A673 (cell line): ENCODE data around the gene FAM83B.

Source experiments
- CTCF ChIP-seq: fragments of 300-800, 200-600 bp; sonication (generic); conservative IDR thresholded peaks from 2 replicates; pipeline ENCODE4 v1.5.1; 2017; ENCODE audit warnings: low read depth, mild to moderate bottlenecking, antibody characterized with exemption, low read length, moderate library complexity, mixed read lengths
- EZH2 ChIP-seq: fragments of 200-600 bp; sonication (generic); IDR thresholded peaks from 2 replicates; pipeline ENCODE4 v1.6.1; 2017; ENCODE audit warnings: borderline replicate concordance, low read depth, mild to moderate bottlenecking, mixed read lengths, antibody characterized with exemption, low read length; ENCODE audit not compliant: poor library complexity, severe bottlenecking

DNA sequence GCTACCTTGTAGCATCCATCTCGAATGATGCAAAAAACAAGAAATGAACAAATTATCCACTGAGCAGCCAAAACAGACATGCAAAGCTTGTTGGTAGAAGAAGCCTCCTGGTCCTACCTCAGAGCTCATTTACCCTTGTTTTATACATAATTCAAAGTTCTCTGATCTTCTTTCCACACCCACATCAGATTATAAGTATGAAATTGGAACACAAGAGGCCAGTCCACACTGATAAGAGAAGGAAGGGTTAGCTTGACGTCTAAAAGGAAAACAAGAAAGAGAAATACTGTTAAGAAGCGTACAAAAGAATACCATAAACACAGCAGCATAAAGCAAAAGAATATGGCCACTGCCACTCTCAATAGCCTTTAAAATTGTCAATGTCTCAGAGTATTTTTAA is 49.7 kb downstream of the FAM83B start:
- TF ChIP-seq CTCF (no peak), EZH2 (no peak)
